Sigmoid colon (tissue), 7 donors: ENCODE data around the gene THOC2. TPM values are rescaled to one million over a fixed set of nuclear protein-coding genes. Genes with fewer than 3 reads are reported as not detected.

ENCODE experiments used
- DNase-seq: peaks from one replicate; pipeline ENCODE4 v3.0.0-alpha.2; 2019
- H3K27ac ChIP-seq, 4 donors: fragments of 200-600 bp; sonication (generic); one replicate each; pipeline ENCODE4 v1.5.1; 2016 to 2019; ENCODE audit warnings: mild to moderate bottlenecking in 1 of 4
- H3K27me3 ChIP-seq, 3 donors: fragments of 200-600 bp; sonication (generic); one replicate each; pipeline ENCODE4 v1.5.1; 2019; ENCODE audit warnings: mild to moderate bottlenecking in 1 of 3
- H3K36me3 ChIP-seq, 4 donors: fragments of 200-600 bp; sonication (generic); one replicate each; pipeline ENCODE4 v1.5.1; 2016 to 2019
- H3K4me1 ChIP-seq, 4 donors: fragments of 200-600 bp; sonication (generic); one replicate each; pipeline ENCODE4 v1.5.1; 2017 to 2019
- H3K4me3 ChIP-seq, 4 donors: fragments of 200-600 bp; sonication (generic); one replicate each; pipeline ENCODE4 v1.5.1; 2017 to 2019; ENCODE audit warnings: mild to moderate bottlenecking in 2 of 4, moderate library complexity in 1 of 4
- H3K9me3 ChIP-seq, 4 donors: fragments of 200-600 bp in 3 of 4; sonication (generic) in 3 of 4; one replicate each; pipeline versions ENCODE4 v1.5.1 to v1.6.1; 2013 to 2019
- CTCF ChIP-seq, 4 experiments: fragments of 450-650 bp in 3 of 4; fragments of 200-600 bp in 1 of 4; IDR thresholded peaks; one replicate each; pipeline ENCODE4 v1.5.1; 2016 to 2019; ENCODE audit warnings: antibody characterized with exemption in 4 of 4, mild to moderate bottlenecking in 3 of 4, moderate library complexity in 2 of 4
- EP300 ChIP-seq, 4 donors: sonication (generic); formaldehyde crosslinking; IDR thresholded peaks; one replicate each; pipeline ENCODE4 v1.6.1; 2017; ENCODE audit warnings: antibody characterized with exemption in 4 of 4
- POLR2A ChIP-seq, 2 donors: fragments of 450-650 bp; IDR thresholded peaks; one replicate each; pipeline ENCODE4 v1.6.1; 2016; ENCODE audit warnings: antibody characterized with exemption in 2 of 2, mild to moderate bottlenecking in 2 of 2, moderate library complexity in 2 of 2
- POLR2AphosphoS5 ChIP-seq, 4 donors: sonication (generic); formaldehyde crosslinking; IDR thresholded peaks; one replicate each; pipeline ENCODE4 v1.6.1; 2017; ENCODE audit warnings: antibody characterized with exemption in 4 of 4
- WGBS, 2 donors: extraction: QIAGEN DNeasy Blood & Tissue Kit; methylation state at CpG; one replicate each; pipeline ENCODE4 v1.1.7; 2013; 5-methylcytosine and 5-hydroxymethylcytosine counted together
- intact Hi-C: fragments of 100-400 bp; cut with DNase I; formaldehyde crosslinking; loops from one replicate; pipeline ENCODE4 v1.15.1; 2023
- polyA plus RNA-seq, 3 donors: library from polyadenylated mRNA; stranded (reverse); fragments of 200-250 nt; gene quantifications; one replicate each; pipeline ENCODE4 v1.2.3, GENCODE V29; 2013
- total RNA-seq, 4 donors: library from RNA; depleted of rRNA; stranded (reverse); fragments of >200 nt; gene quantifications; one replicate each; pipeline ENCODE4 v1.1.0, GENCODE V29; 2016
- donor health status: healthy with polysubstance abuse.
- donor health status: Bipolar disorder and iron deficiency.
- donor health status: healthy.

THOC2 gene
- total and polyA plus RNA-seq, 7 donors, result 17.4 to 126 (median 85.6) TPM

- no peaks in the 10 kb centered on the region for H3K27me3 ChIP-seq
- peaks cover 0 to 2% (median 0%) of the 10 kb centered on the region in 4 donors for H3K36me3 ChIP-seq
- H3K9me3 ChIP-seq, result no peaks in the 10 kb centered on the region
- TF ChIP-seq EP300 (IDR thresholded peaks at IDR 0.05), result no peak
- TF ChIP-seq CTCF (IDR thresholded peaks at IDR 0.05), result no peak
- no peak for TF ChIP-seq POLR2AphosphoS5 (IDR thresholded peaks at IDR 0.05)
- no peak for TF ChIP-seq POLR2A (IDR thresholded peaks at IDR 0.05)
- no peaks in the 10 kb centered on the region for H3K4me1 ChIP-seq
- intact Hi-C loops, result no loop called here
- H3K4me3 ChIP-seq, result no peak overlapping the region
- no peak for DNase-seq
- H3K27ac ChIP-seq, result no peak overlapping the region
These were observed 33.8 kb downstream of the THOC2 start for GRCh38 chrX:123698979-123699520.

GRCh38 chrX:123696334-123696733 lies 36.5 kb downstream of the THOC2 start:
- H3K27ac ChIP-seq, result no peak overlapping the region
- 84 to 85% methylated on average over 2 of the region's 2 CpGs for WGBS, 2 donors
- H3K9me3 ChIP-seq, result no peaks in the 10 kb centered on the region
- intact Hi-C loops, result no loop called here
- TF ChIP-seq CTCF (IDR thresholded peaks at IDR 0.05), result no peak
- no peak for TF ChIP-seq POLR2A (IDR thresholded peaks at IDR 0.05)
- no peak for TF ChIP-seq POLR2AphosphoS5 (IDR thresholded peaks at IDR 0.05)
- TF ChIP-seq EP300 (IDR thresholded peaks at IDR 0.05), result no peak
- no peak overlapping the region for H3K4me3 ChIP-seq
- DNase-seq, result no peak
- H3K27me3 ChIP-seq, result no peaks in the 10 kb centered on the region
- no peaks in the 10 kb centered on the region for H3K4me1 ChIP-seq
- peaks cover 0 to 10% (median 0%) of the 10 kb centered on the region in 4 donors for H3K36me3 ChIP-seq

GRCh38 chrX:123695242-123695641 lies 37.6 kb downstream of the THOC2 start:
- intact Hi-C loops, result no loop called here
- H3K9me3 ChIP-seq, result no peaks in the 10 kb centered on the region
- no peak for TF ChIP-seq EP300 (IDR thresholded peaks at IDR 0.05)
- TF ChIP-seq POLR2AphosphoS5 (IDR thresholded peaks at IDR 0.05), result no peak
- TF ChIP-seq POLR2A (IDR thresholded peaks at IDR 0.05), result no peak
- no peak for TF ChIP-seq CTCF (IDR thresholded peaks at IDR 0.05)
- no peaks in the 10 kb centered on the region for H3K27me3 ChIP-seq
- no peak overlapping the region for H3K27ac ChIP-seq
- DNase-seq, result no peak
- no peak overlapping the region for H3K4me3 ChIP-seq
- H3K36me3 ChIP-seq, result peaks cover 0 to 12% (median 0%) of the 10 kb centered on the region in 4 donors
- H3K4me1 ChIP-seq, result no peaks in the 10 kb centered on the region

- no peak overlapping the region for H3K27ac ChIP-seq
- WGBS, 2 donors, result 81 to 93% methylated on average over 5 of the region's 5 CpGs
These were observed 41.1 kb downstream of the THOC2 start for GRCh38 chrX:123691776-123692175.

GRCh38 chrX:123688524-123688923 lies 44.3 kb downstream of the THOC2 start:
- no peak for TF ChIP-seq POLR2AphosphoS5 (IDR thresholded peaks at IDR 0.05)
- TF ChIP-seq CTCF (IDR thresholded peaks at IDR 0.05), result no peak
- TF ChIP-seq POLR2A (IDR thresholded peaks at IDR 0.05), result no peak
- no peak for TF ChIP-seq EP300 (IDR thresholded peaks at IDR 0.05)
- peaks cover 0 to 3% (median 0%) of the 10 kb centered on the region in 4 donors for H3K4me1 ChIP-seq
- DNase-seq, result no peak
- WGBS, 2 donors, result 91 to 96% methylated on average over 1 of the region's 1 CpG
- peaks cover 0 to 8% (median 0%) of the 10 kb centered on the region in 4 donors for H3K36me3 ChIP-seq
- H3K27me3 ChIP-seq, result no peaks in the 10 kb centered on the region
- no peak overlapping the region for H3K4me3 ChIP-seq
- intact Hi-C loops, result no loop called here
- no peak overlapping the region for H3K27ac ChIP-seq
- no peaks in the 10 kb centered on the region for H3K9me3 ChIP-seq

More at GRCh38 chrX:123691776-123692175, 41.1 kb downstream of the THOC2 start:
- Histone ChIP-seq H3K36me3 (peaks cover 0 to 12% (median 0%) of the 10 kb centered on the region in 4 donors), H3K9me3 (no peaks in the 10 kb centered on the region), H3K4me3 (no peak overlapping the region), H3K27me3 (no peaks in the 10 kb centered on the region), H3K4me1 (peaks cover 0 to 2% (median 0%) of the 10 kb centered on the region in 4 donors)
- DNase-seq, result no peak
- TF ChIP-seq EP300 (IDR thresholded peaks at IDR 0.05), result no peak
- TF ChIP-seq POLR2A (IDR thresholded peaks at IDR 0.05), result no peak
- intact Hi-C loops, result no loop called here
